GM13976 (cell line): ENCODE data around the gene PHOX2B.
A peak's percentile ranks its signal among the peaks of the same experiment; 100 is the strongest.

Experiments
- DNase-seq: peaks from one replicate; pipeline ENCODE4 v3.0.0; 2012; ENCODE audit warnings: low spot score
- in situ Hi-C: fragments of 300-500 bp; cut with MboI; formaldehyde crosslinking; loops from one replicate; pipeline ENCODE4 v1.12.0; 2022; ENCODE audit warnings: low sequenced_read_pairs, mixed read lengths, inconsistent platforms; ENCODE audit not compliant: unreplicated experiment
- TF ChIP-seq, protein P1 (sequence below): IDR thresholded peaks from 2 replicates; pipeline ENCODE4 v1.5.1; 2012; ENCODE audit warnings: borderline replicate concordance, mild to moderate bottlenecking; ENCODE audit not compliant: insufficient read depth; ENCODE audit errors: extremely low read depth, missing control alignments, control extremely low read depth

Gene PHOX2B

DNA sequence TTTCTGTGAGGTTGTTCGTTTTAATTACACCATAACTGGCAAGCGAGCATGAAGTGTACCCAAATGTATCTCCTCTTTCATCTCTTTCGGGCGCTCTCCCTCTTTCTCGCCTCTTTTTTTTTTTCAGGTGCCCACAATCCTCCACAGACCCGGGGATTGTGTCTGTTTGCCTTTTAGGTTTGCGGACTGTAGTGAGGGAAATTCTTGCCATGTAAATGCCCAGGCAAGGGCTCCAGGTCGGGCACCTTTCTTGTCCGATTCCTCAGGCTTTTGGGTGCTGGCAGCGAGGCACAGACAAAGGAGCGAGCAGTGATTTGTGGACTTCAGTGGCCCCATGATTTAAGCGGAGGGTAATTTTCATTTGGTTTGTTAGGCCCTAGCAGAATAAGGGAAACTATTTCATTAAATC, 1.1 kb upstream of the PHOX2B start:
- TF ChIP-seq, protein P1, sequence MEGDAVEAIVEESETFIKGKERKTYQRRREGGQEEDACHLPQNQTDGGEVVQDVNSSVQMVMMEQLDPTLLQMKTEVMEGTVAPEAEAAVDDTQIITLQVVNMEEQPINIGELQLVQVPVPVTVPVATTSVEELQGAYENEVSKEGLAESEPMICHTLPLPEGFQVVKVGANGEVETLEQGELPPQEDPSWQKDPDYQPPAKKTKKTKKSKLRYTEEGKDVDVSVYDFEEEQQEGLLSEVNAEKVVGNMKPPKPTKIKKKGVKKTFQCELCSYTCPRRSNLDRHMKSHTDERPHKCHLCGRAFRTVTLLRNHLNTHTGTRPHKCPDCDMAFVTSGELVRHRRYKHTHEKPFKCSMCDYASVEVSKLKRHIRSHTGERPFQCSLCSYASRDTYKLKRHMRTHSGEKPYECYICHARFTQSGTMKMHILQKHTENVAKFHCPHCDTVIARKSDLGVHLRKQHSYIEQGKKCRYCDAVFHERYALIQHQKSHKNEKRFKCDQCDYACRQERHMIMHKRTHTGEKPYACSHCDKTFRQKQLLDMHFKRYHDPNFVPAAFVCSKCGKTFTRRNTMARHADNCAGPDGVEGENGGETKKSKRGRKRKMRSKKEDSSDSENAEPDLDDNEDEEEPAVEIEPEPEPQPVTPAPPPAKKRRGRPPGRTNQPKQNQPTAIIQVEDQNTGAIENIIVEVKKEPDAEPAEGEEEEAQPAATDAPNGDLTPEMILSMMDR, result no peak
- no peak for DNase-seq
- in situ Hi-C loops, result loop anchor here (10.0 kb wide), 1 partner anchor 135 kb away; no protein-coding TSS in a partner anchor

DNA sequence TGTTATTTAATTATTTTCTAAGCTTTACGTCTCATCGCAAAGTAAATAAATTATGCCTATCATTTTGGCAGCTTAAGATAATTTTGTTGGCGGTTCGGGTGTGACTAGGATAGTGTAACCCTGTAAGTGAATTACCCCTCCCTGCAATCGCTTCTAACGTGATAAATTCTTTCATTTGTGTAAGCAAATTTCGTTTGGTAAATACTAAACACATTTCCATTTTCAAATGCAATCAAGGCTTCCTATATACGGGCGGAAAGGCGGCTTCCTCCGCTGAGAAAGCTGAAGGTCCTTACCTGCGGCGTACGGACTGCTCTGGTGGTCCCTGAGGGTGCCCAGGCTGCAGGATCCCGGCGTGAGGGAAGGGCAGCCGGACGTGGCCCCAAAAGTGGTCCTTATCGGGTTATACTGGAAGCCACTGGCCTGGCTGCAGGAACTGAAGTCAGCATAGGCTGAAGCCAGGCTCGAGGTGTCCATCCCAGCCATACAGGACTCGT, 403 bp downstream of the PHOX2B start:
- DNase-seq, result peak; percentile 24
- in situ Hi-C loops, result loop anchor here (10.0 kb wide), 1 partner anchor 137 kb away; no protein-coding TSS in a partner anchor
- TF ChIP-seq, protein P1, result no peak

DNA sequence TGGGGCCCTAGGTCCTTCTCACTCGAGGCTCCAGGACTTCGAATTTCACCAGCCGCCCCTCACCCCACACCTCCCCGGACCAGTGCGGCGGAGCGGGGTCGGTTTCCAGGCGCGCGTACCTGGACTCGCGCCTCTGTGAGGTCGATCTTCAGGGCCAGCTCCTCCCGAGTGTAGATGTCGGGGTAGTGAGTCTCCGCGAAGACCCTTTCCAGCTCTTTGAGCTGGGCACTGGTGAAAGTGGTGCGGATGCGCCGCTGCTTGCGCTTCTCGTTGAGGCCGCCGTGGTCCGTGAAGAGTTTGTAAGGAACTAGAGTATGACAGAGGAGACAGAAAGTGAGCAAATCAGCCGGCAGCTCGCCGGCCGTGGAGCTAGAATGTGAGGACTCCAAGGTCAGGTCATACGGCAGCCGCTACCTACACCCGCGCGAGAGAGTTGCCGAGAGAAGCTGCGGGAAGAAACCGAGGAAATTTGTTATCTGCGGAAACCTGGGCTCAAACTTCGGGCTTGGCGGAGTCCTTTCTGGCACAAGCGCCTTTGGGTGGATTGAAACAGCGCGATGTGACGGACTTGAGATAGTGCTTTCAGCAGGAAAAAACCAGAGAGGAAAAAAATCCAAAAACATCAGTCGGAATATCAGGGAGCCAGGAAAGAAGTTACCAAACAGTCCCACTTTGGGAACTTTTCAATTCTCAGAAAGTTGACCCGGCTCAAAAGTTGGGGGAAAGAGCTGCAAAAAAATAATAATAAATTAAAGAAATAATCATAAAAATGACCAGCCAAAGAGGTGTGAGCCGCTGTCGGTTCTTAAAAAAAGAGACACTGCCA, 1.1 kb downstream of the PHOX2B start:
- TF ChIP-seq, protein P1, result no peak
- in situ Hi-C loops, result loop anchor here (10.0 kb wide), 1 partner anchor 137 kb away; no protein-coding TSS in a partner anchor

DNA sequence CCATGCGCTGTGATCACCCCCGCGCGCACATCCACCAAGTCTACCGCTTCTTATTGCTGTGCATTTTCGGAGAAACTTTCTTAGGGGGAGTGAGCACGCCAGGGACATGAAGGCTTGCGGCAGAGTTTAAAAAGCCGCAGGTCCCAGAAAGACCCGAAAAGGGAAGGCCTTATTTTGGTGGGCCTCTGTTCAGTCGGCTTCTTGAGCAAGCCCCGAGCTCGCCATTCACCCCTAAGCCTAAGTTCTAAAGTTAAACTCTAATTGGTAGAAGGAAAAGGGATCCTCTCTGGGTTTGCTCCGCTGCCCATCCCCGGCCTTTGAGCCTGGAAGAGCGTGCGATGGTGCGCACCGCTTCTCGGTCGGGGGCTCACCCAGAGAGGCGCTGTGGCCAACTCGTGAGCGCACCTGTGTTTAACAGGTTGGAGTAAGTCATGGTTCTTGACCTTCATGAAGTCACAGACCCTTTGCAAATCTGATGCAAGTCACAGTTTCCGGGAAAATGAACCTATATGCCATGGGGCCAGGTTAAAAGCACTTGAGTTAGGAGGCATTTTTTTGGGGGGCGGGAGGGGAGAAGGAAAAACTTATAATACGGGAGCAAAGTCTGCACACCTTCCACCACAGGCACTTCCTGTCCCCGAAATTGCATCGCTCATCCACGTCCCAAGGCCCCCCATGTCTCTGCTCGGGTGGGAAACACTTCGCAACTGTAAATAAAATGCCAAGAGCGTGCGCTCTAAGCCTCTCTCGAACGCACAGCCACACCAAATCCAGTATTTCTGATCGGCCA, 1.9 kb downstream of the PHOX2B start:
- TF ChIP-seq, protein P1, result no peak
- in situ Hi-C loops, result loop anchor here (10.0 kb wide), 1 partner anchor 138 kb away; no protein-coding TSS in a partner anchor
- DNase-seq, result peak; percentile 21

More for the DNA sequence above, 1.1 kb downstream of the PHOX2B start:
- peak; percentile 26 for DNase-seq

DNA sequence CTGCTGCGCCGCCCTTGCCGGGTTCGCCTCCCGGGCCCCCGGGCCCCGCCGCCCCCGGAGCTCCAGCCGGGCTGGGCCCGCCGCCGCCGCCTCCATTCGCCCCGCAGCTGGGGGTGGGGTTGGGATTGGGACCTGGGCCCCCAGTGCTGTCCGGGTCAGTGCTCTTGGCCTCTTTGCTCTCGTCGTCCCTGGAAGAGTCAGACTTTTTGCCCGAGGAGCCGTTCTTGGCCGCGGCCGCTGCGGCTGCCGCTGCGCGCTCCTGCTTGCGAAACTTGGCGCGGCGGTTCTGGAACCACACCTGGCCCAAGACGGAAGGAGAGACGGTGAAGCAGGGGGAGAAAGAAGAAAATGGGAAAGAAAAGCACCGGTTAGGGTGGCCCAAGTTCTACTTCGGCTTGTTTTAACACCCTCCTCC, 2.5 kb downstream of the PHOX2B start:
- TF ChIP-seq, protein P1, result no peak
- in situ Hi-C loops, result loop anchor here (10.0 kb wide), 1 partner anchor 139 kb away; no protein-coding TSS in a partner anchor
- DNase-seq, result no peak
